ENCODE data around the gene SRPK2.
"Not testable (repeated sequence)": the region's sequence is repeated elsewhere in the genome, so short reads cannot be mapped to it uniquely, and the experiment has no call there.

Gene SRPK2

DNA sequence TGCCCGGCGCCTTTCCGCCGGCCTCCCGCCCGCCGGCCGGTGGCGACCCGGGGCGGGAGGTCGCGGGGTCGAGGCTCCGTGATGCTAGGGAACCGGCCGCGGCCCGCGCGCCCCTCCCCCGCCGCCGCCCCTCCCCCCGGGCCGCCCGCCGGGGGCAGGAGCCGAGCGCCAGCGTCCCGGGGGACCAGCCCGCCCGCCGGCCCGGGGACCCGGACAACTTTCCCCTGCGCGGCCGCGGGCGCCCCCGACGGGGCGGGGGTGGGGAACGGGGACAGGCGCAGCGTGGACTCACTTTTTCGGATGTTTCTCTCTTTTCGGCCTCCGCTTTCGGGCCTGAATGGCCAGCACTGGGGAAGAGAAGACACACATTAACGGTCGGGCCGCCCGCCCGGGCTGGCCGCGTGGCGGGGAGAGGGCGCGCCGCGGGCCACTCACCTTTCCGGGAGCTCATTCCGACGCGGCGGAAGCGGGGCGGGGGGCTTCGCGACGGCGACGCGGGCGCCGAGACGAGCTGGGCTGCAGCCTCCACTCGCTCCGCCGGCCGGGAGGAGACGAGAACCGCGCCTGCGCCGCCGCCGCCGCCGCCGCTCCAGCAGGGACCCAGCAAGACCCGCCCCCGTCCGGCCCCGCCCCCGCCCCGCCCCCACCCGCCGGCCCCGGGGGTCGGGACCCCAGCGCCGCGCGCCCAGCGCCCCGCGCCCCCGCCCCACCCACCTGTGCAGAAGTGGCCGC is at the start of gene SRPK2:
Gene SRPK2, minus strand, starts transcription at position 566 of the 732 bp plus-strand sequence.
- Histone ChIP-seq H3K36me3 (ENCODE audit: control insufficient read depth, insufficient read depth, low read length) (peaks cover 6% of the 10 kb centered on the region; the same call in 1 of the 2 replicates), H3K9ac (ENCODE audit: low read length) (peak within 1 kb of the TSS; percentile 86), H3K4me1 (ENCODE audit: control insufficient read depth, insufficient read depth, low read length) (peaks cover 6% of the 10 kb centered on the region), H3K27me3 (ENCODE audit: control insufficient read depth, insufficient read depth, low read length) (no peaks in the 10 kb centered on the region), H3K27ac (ENCODE audit: low read depth, low read length) (peak within 1 kb of the TSS; percentile 51; the same call in 1 of the 2 replicates), H3K4me3 (ENCODE audit: low read depth, low read length) (peak within 1 kb of the TSS; percentile 98), H3K9me3 (ENCODE audit: control insufficient read depth, insufficient read depth, low read depth, low read length) (no peaks in the 10 kb centered on the region)

DNA sequence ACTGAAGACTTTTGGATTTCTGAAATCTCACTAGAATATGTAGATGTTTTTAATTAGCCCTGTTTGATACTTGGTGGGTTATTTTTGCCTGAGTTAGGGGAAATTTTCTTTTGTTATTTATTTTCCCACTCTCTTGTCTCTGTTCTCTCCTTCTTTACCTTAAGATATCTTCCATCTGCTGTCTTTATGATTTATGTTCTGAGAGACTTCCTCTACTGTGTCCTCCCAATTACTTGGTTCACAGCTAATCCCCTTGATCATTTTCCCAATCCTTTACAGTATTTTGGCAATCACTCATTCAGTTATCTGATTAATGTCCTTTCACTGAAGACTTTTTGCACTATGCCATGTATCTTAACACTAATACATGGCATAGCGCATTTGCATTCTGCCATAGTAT is 49.5 kb upstream of the SRPK2 start:
- Histone ChIP-seq H3K36me3 (ENCODE audit: control insufficient read depth, insufficient read depth, low read length) (no peaks in the 10 kb centered on the region), H3K4me3 (ENCODE audit: low read depth, low read length) (no peak overlapping the region), H3K4me1 (ENCODE audit: control insufficient read depth, insufficient read depth, low read length) (peaks cover 5% of the 10 kb centered on the region; the same call in 1 of the 2 replicates), H3K27ac (ENCODE audit: low read depth, low read length) (no peak overlapping the region), H3K9me3 (ENCODE audit: control insufficient read depth, insufficient read depth, low read depth, low read length) (no peaks in the 10 kb centered on the region), H3K27me3 (ENCODE audit: control insufficient read depth, insufficient read depth, low read length) (no peaks in the 10 kb centered on the region), H3K9ac (ENCODE audit: low read length) (no peak overlapping the region)

DNA sequence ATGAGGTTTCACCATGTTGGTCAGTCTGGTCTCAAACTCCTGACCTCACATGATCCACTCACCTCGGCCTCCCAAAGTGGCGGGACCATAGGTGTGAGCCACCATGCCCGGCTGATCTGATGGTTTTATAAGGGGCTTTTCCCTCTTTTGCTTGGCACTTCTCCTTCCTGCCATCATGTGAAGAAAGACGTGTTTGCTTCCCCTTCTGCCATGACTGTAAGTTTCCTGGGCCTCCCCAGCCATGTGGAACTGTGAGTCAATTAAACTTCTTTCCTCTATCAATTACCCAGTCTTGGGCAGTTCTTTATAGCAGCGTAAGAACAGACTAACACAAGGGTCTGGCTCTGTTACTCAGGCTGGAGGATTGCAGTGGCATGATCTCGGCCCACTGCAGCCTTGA is 48.6 kb upstream of the SRPK2 start:
- H3K27ac ChIP-seq (ENCODE audit: low read depth, low read length); H3K9ac ChIP-seq (ENCODE audit: low read length); H3K4me3 ChIP-seq (ENCODE audit: low read depth, low read length); H3K36me3 ChIP-seq (ENCODE audit: control insufficient read depth, insufficient read depth, low read length); H3K4me1 ChIP-seq (ENCODE audit: control insufficient read depth, insufficient read depth, low read length); H3K9me3 ChIP-seq (ENCODE audit: control insufficient read depth, insufficient read depth, low read depth, low read length); H3K27me3 ChIP-seq (ENCODE audit: control insufficient read depth, insufficient read depth, low read length): not testable (repeated sequence)

DNA sequence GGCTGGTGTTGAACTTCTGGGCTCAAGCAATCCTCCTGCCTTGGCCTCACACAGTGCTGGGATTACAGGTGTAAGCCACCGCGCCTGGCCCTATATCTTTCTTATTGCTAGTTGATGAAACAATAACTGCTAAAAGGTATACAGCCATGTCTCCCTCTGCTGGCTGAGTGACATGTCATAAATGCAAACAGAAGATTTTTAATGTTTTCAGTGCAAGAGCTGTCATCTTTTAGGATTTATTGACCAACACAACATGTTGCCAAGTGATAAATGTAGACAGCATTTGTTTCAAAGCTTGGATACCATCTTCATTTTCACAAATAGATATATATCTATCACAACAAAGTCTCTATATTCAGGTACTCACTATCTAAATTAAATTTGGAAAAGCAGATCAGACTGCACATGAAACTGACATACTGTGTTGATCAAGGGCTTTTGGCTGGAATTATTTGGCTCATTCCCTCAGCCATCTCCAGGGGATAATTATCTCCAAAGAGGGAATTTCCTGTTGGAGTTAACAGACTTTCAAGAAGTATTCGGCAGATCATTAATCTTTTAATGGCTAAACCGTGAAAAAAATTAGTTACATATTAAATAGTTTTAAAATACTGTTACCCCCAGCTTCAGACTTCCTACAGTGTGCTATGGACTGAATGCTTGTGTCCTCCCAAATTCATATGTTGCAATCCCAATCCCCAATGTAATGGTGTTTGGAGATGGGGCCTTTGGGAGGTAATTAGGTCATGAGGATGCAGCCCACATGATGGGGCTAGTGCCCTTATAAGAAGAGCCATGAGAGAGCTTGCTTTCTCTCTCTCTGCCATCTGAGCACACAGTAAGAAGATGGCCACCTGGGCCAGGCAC is 41.3 kb upstream of the SRPK2 start:
- no peaks in the 10 kb centered on the region for H3K4me1 ChIP-seq (ENCODE audit: control insufficient read depth, insufficient read depth, low read length)
- H3K9me3 ChIP-seq (ENCODE audit: control insufficient read depth, insufficient read depth, low read depth, low read length), result no peaks in the 10 kb centered on the region
- H3K27me3 ChIP-seq (ENCODE audit: control insufficient read depth, insufficient read depth, low read length), result no peaks in the 10 kb centered on the region
- H3K27ac ChIP-seq (ENCODE audit: low read depth, low read length), result no peak overlapping the region
- no peaks in the 10 kb centered on the region for H3K36me3 ChIP-seq (ENCODE audit: control insufficient read depth, insufficient read depth, low read length)
- no peak overlapping the region for H3K4me3 ChIP-seq (ENCODE audit: low read depth, low read length)
- no peak overlapping the region for H3K9ac ChIP-seq (ENCODE audit: low read length)

DNA sequence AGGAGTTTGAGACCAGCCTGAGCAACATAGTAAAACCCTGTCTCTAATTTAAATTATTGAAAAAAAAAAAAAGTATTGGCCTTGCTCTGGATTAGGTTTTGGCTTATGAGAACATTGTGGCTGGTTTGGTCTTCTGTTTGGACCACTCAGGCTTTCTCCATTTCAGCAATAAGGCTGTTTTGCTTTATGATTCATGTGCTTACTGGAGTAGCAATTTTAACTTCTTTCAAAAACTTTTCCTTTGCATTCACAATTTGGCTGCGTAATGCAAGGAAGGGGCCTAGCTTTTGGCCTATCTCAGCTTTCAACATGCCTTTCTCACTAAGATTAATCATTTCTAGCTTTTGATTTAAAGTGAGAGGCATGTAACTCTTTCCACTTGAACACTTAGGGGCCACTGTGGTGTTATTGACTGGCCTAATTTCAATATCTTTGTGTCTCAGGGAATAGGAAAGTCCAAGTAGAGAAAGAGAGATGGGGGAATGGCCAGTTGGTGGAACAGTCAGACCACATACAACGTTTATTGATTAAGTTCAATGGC is 38.0 kb upstream of the SRPK2 start:
- Histone ChIP-seq H3K4me1 (ENCODE audit: control insufficient read depth, insufficient read depth, low read length) (no peaks in the 10 kb centered on the region), H3K36me3 (ENCODE audit: control insufficient read depth, insufficient read depth, low read length) (no peaks in the 10 kb centered on the region), H3K27me3 (ENCODE audit: control insufficient read depth, insufficient read depth, low read length) (no peaks in the 10 kb centered on the region), H3K9me3 (ENCODE audit: control insufficient read depth, insufficient read depth, low read depth, low read length) (no peaks in the 10 kb centered on the region), H3K4me3 (ENCODE audit: low read depth, low read length) (no peak overlapping the region), H3K9ac (ENCODE audit: low read length) (no peak overlapping the region), H3K27ac (ENCODE audit: low read depth, low read length) (no peak overlapping the region)

DNA sequence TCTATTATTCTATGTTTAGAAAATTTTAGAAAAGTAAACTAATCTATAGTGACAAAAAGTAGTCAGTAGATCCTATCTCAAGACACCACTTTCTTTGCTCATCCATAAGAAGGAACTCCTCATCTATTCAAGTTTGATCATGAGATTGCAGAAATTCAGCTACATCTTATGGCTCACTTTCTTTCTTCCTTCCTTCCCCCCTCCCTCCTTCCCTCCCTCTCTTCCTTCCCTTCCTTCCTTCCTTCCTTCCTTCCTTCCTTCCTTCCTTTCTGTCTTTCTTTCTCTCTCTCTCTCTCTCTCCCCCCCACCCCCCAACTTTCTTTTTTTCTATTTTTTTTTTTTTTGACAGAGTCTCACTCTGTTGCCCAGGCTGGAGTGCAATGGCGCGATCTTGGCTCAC is 35.3 kb upstream of the SRPK2 start:
- Histone ChIP-seq H3K4me3 (ENCODE audit: low read depth, low read length) (no peak overlapping the region), H3K27ac (ENCODE audit: low read depth, low read length) (no peak overlapping the region), H3K36me3 (ENCODE audit: control insufficient read depth, insufficient read depth, low read length) (no peaks in the 10 kb centered on the region), H3K9me3 (ENCODE audit: control insufficient read depth, insufficient read depth, low read depth, low read length) (no peaks in the 10 kb centered on the region), H3K27me3 (ENCODE audit: control insufficient read depth, insufficient read depth, low read length) (no peaks in the 10 kb centered on the region), H3K9ac (ENCODE audit: low read length) (no peak overlapping the region), H3K4me1 (ENCODE audit: control insufficient read depth, insufficient read depth, low read length) (no peaks in the 10 kb centered on the region)

DNA sequence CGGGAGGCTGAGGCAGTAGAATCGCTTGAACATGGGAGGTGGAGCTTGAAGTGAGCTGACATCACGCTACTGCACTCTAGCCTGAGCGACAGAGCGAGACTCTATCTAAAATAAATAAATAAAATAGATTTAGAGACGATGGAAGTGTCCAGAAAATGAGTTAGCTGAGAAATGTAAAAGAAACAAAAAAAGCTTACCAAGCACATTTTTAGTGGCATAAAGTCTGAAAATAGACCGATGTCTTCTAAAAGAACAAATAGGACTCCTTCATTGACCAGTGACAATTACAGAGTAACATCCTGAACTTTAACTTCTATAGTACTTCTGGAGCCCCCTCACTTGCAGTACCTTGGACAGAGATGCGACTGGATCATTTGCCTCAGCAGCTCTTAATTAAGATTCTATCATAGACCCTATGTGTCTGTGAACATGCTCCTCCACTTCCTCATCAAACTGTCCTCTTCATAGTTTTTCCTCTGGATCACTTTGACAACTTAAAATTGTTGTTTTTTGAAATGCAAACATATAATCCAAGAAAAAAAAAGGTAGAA is 25.2 kb upstream of the SRPK2 start:
- H3K9me3 ChIP-seq (ENCODE audit: control insufficient read depth, insufficient read depth, low read depth, low read length), result 0 out of 2 replicates have a peak, but pooled peaks cover 3% of the 10 kb centered on the region
- no peak overlapping the region for H3K27ac ChIP-seq (ENCODE audit: low read depth, low read length)
- H3K9ac ChIP-seq (ENCODE audit: low read length), result no peak overlapping the region
- H3K36me3 ChIP-seq (ENCODE audit: control insufficient read depth, insufficient read depth, low read length), result no peaks in the 10 kb centered on the region
- no peaks in the 10 kb centered on the region for H3K4me1 ChIP-seq (ENCODE audit: control insufficient read depth, insufficient read depth, low read length)
- H3K4me3 ChIP-seq (ENCODE audit: low read depth, low read length), result no peak overlapping the region
- H3K27me3 ChIP-seq (ENCODE audit: control insufficient read depth, insufficient read depth, low read length), result no peaks in the 10 kb centered on the region

DNA sequence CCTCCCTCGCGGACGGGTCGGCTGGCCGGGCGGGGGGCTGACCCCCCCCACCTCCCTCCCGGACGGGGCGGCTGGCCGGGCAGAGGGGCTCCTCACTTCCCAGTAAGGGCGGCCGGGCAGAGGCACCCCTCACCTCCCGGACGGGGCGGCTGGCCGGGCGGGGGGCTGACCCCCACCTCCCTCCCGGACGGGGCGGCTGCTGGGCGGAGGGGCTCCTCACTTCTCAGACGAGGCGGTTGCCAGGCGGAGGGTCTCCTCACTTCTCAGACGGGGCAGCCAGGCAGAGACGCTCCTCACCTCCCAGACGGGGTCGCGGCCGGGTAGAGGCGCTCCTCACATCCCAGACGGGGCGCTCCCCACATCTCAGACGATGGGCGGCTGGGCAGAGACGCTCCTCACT is 22.1 kb upstream of the SRPK2 start:
- H3K4me1 ChIP-seq (ENCODE audit: control insufficient read depth, insufficient read depth, low read length); H3K36me3 ChIP-seq (ENCODE audit: control insufficient read depth, insufficient read depth, low read length); H3K9ac ChIP-seq (ENCODE audit: low read length); H3K4me3 ChIP-seq (ENCODE audit: low read depth, low read length); H3K27me3 ChIP-seq (ENCODE audit: control insufficient read depth, insufficient read depth, low read length); H3K27ac ChIP-seq (ENCODE audit: low read depth, low read length); H3K9me3 ChIP-seq (ENCODE audit: control insufficient read depth, insufficient read depth, low read depth, low read length): not testable (repeated sequence)

DNA sequence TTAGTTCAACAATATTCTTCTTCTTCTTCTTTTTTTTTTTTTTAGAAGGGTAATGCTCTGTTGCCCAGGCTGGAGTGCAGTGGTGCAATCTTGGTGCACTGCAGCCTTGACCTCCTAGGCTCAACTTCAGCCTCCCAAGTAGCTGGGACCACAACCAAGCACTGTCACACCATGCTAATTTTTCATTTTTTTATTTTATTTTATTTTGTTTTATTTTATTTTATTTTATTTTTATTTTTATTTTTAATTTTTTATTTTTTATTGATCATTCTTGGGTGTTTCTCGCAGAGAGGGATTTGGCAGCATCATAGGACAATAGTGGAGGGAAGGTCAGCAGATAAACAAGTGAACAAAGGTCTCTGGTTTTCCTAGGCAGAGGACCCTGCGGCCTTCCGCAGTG is 21.1 kb upstream of the SRPK2 start:
- not testable (repeated sequence) for H3K36me3 ChIP-seq (ENCODE audit: control insufficient read depth, insufficient read depth, low read length); H3K4me1 ChIP-seq (ENCODE audit: control insufficient read depth, insufficient read depth, low read length); H3K9me3 ChIP-seq (ENCODE audit: control insufficient read depth, insufficient read depth, low read depth, low read length); H3K27ac ChIP-seq (ENCODE audit: low read depth, low read length); H3K27me3 ChIP-seq (ENCODE audit: control insufficient read depth, insufficient read depth, low read length); H3K9ac ChIP-seq (ENCODE audit: low read length); H3K4me3 ChIP-seq (ENCODE audit: low read depth, low read length)

DNA sequence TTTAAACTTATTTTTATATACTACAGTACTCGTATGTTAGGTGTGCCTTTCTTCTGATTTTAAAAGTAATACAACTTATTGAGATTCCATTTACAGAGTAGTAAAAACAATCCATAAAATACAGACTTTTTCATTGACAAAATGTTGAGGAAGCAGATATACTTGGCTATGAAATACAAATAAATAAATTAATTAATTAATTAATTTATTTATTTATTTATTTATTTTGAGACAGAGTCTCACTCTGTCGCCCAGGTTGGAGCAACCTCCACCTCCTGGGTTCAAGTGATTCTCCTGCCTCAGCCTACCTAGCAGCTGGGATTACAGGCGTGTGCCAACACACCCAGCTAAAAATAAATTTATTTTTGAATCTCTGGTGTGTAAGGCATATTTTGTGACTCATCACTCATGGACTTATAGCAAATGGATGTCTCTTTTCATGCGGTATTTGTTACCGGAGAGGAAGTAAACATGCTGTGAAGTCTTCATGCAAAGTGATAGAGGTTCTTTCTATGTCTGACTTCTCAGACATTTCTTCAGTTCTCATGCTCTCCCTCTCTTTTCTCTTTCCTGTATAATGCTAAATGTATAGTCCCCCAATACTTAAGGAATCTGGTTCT is 20.2 kb upstream of the SRPK2 start:
- Histone ChIP-seq H3K9ac (ENCODE audit: low read length) (no peak overlapping the region), H3K4me1 (ENCODE audit: control insufficient read depth, insufficient read depth, low read length) (no peaks in the 10 kb centered on the region), H3K27me3 (ENCODE audit: control insufficient read depth, insufficient read depth, low read length) (no peaks in the 10 kb centered on the region), H3K27ac (ENCODE audit: low read depth, low read length) (no peak overlapping the region), H3K4me3 (ENCODE audit: low read depth, low read length) (no peak overlapping the region), H3K9me3 (ENCODE audit: control insufficient read depth, insufficient read depth, low read depth, low read length) (0 out of 2 replicates have a peak, but pooled peaks cover 3% of the 10 kb centered on the region), H3K36me3 (ENCODE audit: control insufficient read depth, insufficient read depth, low read length) (no peaks in the 10 kb centered on the region)
